Measurements from ENCODE around the gene GNAO1. TPM values are rescaled to one million over a fixed set of nuclear protein-coding genes. Genes with fewer than 3 reads are reported as not detected.

GNAO1 gene
- total and polyA plus RNA-seq, 9 of the 15 experiments (the other 6 are each of a cell fraction or from before 2014, with no cell fraction given): 0.07 to 0.42 (median 0.08) TPM; not detected in 5

- TF ChIP-seq CHD7 (IDR thresholded peaks at IDR 0.05; ENCODE audit: low read depth, low read length) (no peak), YY1 (IDR thresholded peaks at IDR 0.05; ENCODE audit: borderline replicate concordance in 1 of 3, control insufficient read depth in 1 of 3, extremely low read depth in 1 of 3, insufficient read depth in 3 of 3, insufficient read length in 1 of 3, insufficient replicate concordance in 2 of 3, low read depth in 1 of 3, low read length in 2 of 3) (no peak), ZNF146 (CRISPR knock-in tag; IDR thresholded peaks at IDR 0.05; ENCODE audit: unreplicated experiment) (no peak), TEAD1 (CRISPR knock-in tag; IDR thresholded peaks at IDR 0.05) (no peak)
These were observed 43.4 kb downstream of the GNAO1 start (continued) for GRCh38 chr16:56234737-56235136.
